Body of pancreas (tissue), 4 donors: ENCODE data around the gene MARCOL. TPM values are rescaled to one million over a fixed set of nuclear protein-coding genes. Genes with fewer than 3 reads are reported as not detected.
A peak's percentile ranks its signal among the peaks of the same experiment; 100 is the strongest.

Source experiments
- ATAC-seq: fragments of 150-250 bp; one replicate; pipeline ENCODE4 v1.9.1; 2016
- DNase-seq, 4 donors: peaks; one replicate each; pipeline ENCODE4 v3.0.0-alpha.2; 2019
- H3K27ac ChIP-seq, 4 donors: fragments of 200-600 bp; sonication (generic); 1 replicate in 3 of 4; 2 replicates in 1 of 4; pipeline versions ENCODE4 v1.5.1 to v1.6.1; 2016 to 2019; ENCODE audit warnings: mild to moderate bottlenecking in 1 of 4, mixed read lengths in 1 of 4, moderate library complexity in 1 of 4
- H3K27me3 ChIP-seq, 2 donors: fragments of 200-600 bp; sonication (generic); one replicate each; pipeline ENCODE4 v1.6.0; 2016; ENCODE audit warnings: mild to moderate bottlenecking in 1 of 2
- H3K36me3 ChIP-seq, 2 donors: fragments of 200-600 bp; sonication (generic); replicated peaks in 1 of 2; 2 replicates each; pipeline ENCODE4 v1.5.1; 2016; ENCODE audit warnings: low read depth in 2 of 2; ENCODE audit not compliant: insufficient read depth in 1 of 2
- H3K4me1 ChIP-seq: fragments of 200-600 bp; sonication (generic); one replicate; pipeline ENCODE4 v1.6.0; 2016
- H3K4me3 ChIP-seq, 2 donors: fragments of 200-600 bp; sonication (generic); 1 replicate in 1 of 2; 2 replicates in 1 of 2; pipeline ENCODE4 v1.5.1; 2016 to 2019
- H3K9me3 ChIP-seq, 3 donors: fragments of 200-600 bp; sonication (generic); 1 replicate in 2 of 3; 2 replicates in 1 of 3; pipeline ENCODE4 v1.5.1; 2016
- POLR2A ChIP-seq, 3 donors: fragments of 450-650 bp; IDR thresholded peaks; one replicate each; pipeline ENCODE4 v1.6.1; 2016; ENCODE audit warnings: antibody characterized with exemption in 3 of 3, mild to moderate bottlenecking in 2 of 3
- WGBS, 2 donors: methylation state at CpG; one replicate each; pipeline ENCODE4 v1.1.5; 2017; 5-methylcytosine and 5-hydroxymethylcytosine counted together
- intact Hi-C: fragments of 100-400 bp; cut with DNase I; formaldehyde crosslinking; loops from one replicate; pipeline ENCODE4 v1.15.1; 2023
- total RNA-seq, 2 donors: library from RNA; depleted of rRNA; stranded (reverse); fragments of >200 nt; gene quantifications; one replicate each; pipeline ENCODE4 v1.1.0, GENCODE V29; 2016
- TF ChIP-seq, protein P1 (sequence below), 7 experiments: fragments of 450-650 bp in 4 of 7; fragments of 200-600 bp in 3 of 7; sonication (generic) in 3 of 7; IDR thresholded peaks; one replicate each; pipeline ENCODE4 v1.5.1; 2016 to 2019; ENCODE audit warnings: antibody characterized with exemption in 7 of 7

MARCOL gene
- total RNA-seq, 2 donors from 2014 or later, result not detected

- H3K4me1 ChIP-seq, result peaks cover 8% of the 10 kb centered on the region
- ATAC-seq (peak; percentile 47), DNase-seq (peak in 2 of 4 donors; percentile 16 to 24)
- WGBS, 2 donors, result 44 to 54% methylated on average over 4 of the region's 4 CpGs
- H3K9me3 ChIP-seq, result no peaks in the 10 kb centered on the region
- no peak overlapping the region for H3K4me3 ChIP-seq
- intact Hi-C loops, result no loop called here
- H3K27me3 ChIP-seq, result no peaks in the 10 kb centered on the region
- H3K36me3 ChIP-seq, result no peaks in the 10 kb centered on the region
- H3K27ac ChIP-seq, result peak overlapping the region in 1 of 4 donors; percentile 9
- no peak for TF ChIP-seq POLR2A (IDR thresholded peaks at IDR 0.05)
- TF ChIP-seq, protein P1, sequence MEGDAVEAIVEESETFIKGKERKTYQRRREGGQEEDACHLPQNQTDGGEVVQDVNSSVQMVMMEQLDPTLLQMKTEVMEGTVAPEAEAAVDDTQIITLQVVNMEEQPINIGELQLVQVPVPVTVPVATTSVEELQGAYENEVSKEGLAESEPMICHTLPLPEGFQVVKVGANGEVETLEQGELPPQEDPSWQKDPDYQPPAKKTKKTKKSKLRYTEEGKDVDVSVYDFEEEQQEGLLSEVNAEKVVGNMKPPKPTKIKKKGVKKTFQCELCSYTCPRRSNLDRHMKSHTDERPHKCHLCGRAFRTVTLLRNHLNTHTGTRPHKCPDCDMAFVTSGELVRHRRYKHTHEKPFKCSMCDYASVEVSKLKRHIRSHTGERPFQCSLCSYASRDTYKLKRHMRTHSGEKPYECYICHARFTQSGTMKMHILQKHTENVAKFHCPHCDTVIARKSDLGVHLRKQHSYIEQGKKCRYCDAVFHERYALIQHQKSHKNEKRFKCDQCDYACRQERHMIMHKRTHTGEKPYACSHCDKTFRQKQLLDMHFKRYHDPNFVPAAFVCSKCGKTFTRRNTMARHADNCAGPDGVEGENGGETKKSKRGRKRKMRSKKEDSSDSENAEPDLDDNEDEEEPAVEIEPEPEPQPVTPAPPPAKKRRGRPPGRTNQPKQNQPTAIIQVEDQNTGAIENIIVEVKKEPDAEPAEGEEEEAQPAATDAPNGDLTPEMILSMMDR (IDR thresholded peaks at IDR 0.05), result no peak
Observed at GRCh38 chr5:148205044-148205806, 33.1 kb upstream of the MARCOL start.

GRCh38 chr5:148205865-148206264 is 32.5 kb upstream of the MARCOL start:
- no peak for TF ChIP-seq POLR2A (IDR thresholded peaks at IDR 0.05)
- TF ChIP-seq, protein P1 (IDR thresholded peaks at IDR 0.05), result no peak
- ATAC-seq, result no peak
- Histone ChIP-seq H3K4me3 (no peak overlapping the region), H3K27ac (peak overlapping the region in 1 of 4 donors; percentile 9), H3K27me3 (no peaks in the 10 kb centered on the region), H3K4me1 (peaks cover 8% of the 10 kb centered on the region), H3K9me3 (no peaks in the 10 kb centered on the region), H3K36me3 (no peaks in the 10 kb centered on the region)
- DNase-seq, result no peak
- WGBS, 2 donors, result 36 to 42% methylated on average over 1 of the region's 1 CpG
- intact Hi-C loops, result no loop called here

- no peaks in the 10 kb centered on the region for H3K9me3 ChIP-seq
- no peaks in the 10 kb centered on the region for H3K27me3 ChIP-seq
- TF ChIP-seq POLR2A (IDR thresholded peaks at IDR 0.05), result no peak
- TF ChIP-seq, protein P1 (IDR thresholded peaks at IDR 0.05), result no peak
- intact Hi-C loops, result no loop called here
- H3K36me3 ChIP-seq, result no peaks in the 10 kb centered on the region
- peaks cover 8% of the 10 kb centered on the region for H3K4me1 ChIP-seq
- ATAC-seq (no peak), DNase-seq (no peak)
- no peak overlapping the region for H3K4me3 ChIP-seq
- WGBS, 2 donors, result 45 to 50% methylated on average over 1 of the region's 1 CpG
- H3K27ac ChIP-seq, result no peak overlapping the region
Observed at GRCh38 chr5:148206620-148207019, 31.7 kb upstream of the MARCOL start.

DNA sequence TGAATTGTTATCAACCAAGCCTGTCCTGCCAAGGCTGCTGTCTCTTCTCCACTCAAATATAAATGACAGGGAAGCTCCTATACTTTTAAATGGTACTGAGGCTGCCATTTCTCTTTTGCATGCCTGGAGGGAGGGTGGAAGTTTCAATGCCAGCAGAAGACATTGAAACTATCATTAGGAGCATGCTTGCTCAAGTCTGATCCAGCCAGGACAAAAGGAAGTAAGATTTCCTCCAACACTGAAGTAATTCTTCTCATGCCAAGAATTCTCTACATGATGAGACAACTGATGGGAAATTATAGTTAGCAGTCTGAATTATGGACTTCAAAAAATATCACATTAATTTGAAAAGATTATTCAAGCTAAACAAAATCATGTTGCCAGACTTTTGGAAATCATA is 30.1 kb upstream of the MARCOL start:
- no peak for ATAC-seq
- Histone ChIP-seq H3K27me3 (no peaks in the 10 kb centered on the region), H3K36me3 (no peaks in the 10 kb centered on the region), H3K4me1 (peaks cover 8% of the 10 kb centered on the region), H3K4me3 (no peak overlapping the region), H3K9me3 (no peaks in the 10 kb centered on the region), H3K27ac (no peak overlapping the region)
- intact Hi-C loops, result no loop called here
- TF ChIP-seq, protein P1 (IDR thresholded peaks at IDR 0.05), result no peak
- no peak for TF ChIP-seq POLR2A (IDR thresholded peaks at IDR 0.05)
- DNase-seq, result no peak
